Endothelial cell (in vitro differentiated cells): ENCODE measurements around the gene JAK1. TPM values are rescaled to one million over a fixed set of nuclear protein-coding genes. Genes with fewer than 3 reads are reported as not detected.
"Not testable (repeated sequence)": the region's sequence is repeated elsewhere in the genome, so short reads cannot be mapped to it uniquely, and the experiment has no call there.

Source experiments
- DNase-seq: peaks from one replicate; pipeline ENCODE4 v3.0.0; 2021; ENCODE audit warnings: low spot score
- H3K27ac Mint-ChIP-seq: one replicate; pipeline ENCODE4 v1.8.0; 2021; ENCODE audit warnings: mixed read lengths, inconsistent platforms; ENCODE audit not compliant: unreplicated experiment
- H3K27me3 Mint-ChIP-seq: one replicate; pipeline ENCODE4 v1.8.0; 2021; ENCODE audit warnings: mild to moderate bottlenecking, moderate library complexity, mixed read lengths, inconsistent platforms; ENCODE audit not compliant: unreplicated experiment
- H3K36me3 Mint-ChIP-seq: one replicate; pipeline ENCODE4 v1.8.0; 2021; ENCODE audit warnings: mild to moderate bottlenecking, low read depth, mixed read lengths, inconsistent platforms; ENCODE audit not compliant: unreplicated experiment
- H3K4me1 Mint-ChIP-seq: one replicate; pipeline ENCODE4 v1.8.0; 2021; ENCODE audit warnings: mild to moderate bottlenecking, mixed read lengths, inconsistent platforms; ENCODE audit not compliant: unreplicated experiment
- H3K4me3 Mint-ChIP-seq: one replicate; pipeline ENCODE4 v1.8.0; 2021; ENCODE audit warnings: mild to moderate bottlenecking, mixed read lengths, inconsistent platforms; ENCODE audit not compliant: unreplicated experiment
- H3K9me3 Mint-ChIP-seq: one replicate; pipeline ENCODE4 v1.8.0; 2021; ENCODE audit warnings: mixed read lengths, inconsistent platforms; ENCODE audit not compliant: unreplicated experiment
- CTCF ChIP-seq: fragments of 200-600 bp; sonication (generic); IDR thresholded peaks from one replicate; pipeline ENCODE4 v1.5.0; 2021; ENCODE audit warnings: antibody characterized with exemption; ENCODE audit not compliant: unreplicated experiment
- total RNA-seq: library from RNA; stranded (reverse); fragmentation: NEBNext Ultra II Directional; extraction: Animal tissue kit (Norgen Biotek cat#: 25700); gene quantifications from one replicate; pipeline ENCODE4 v1.2.1, GENCODE V29; 2021; ENCODE audit not compliant: unreplicated experiment

JAK1 gene
- total RNA-seq, 1 donor from 2014 or later: 202 TPM

- TF ChIP-seq CTCF: no peak
- H3K36me3 Mint-ChIP-seq: peaks cover 9% of the 10 kb centered on the region
- H3K4me1 Mint-ChIP-seq: peaks cover 43% of the 10 kb centered on the region
- peaks cover 4% of the 10 kb centered on the region for H3K27me3 Mint-ChIP-seq
- no peak for DNase-seq
- no peaks in the 10 kb centered on the region for H3K9me3 Mint-ChIP-seq
- no peak overlapping the region for H3K27ac Mint-ChIP-seq
- H3K4me3 Mint-ChIP-seq: no peak overlapping the region
These were observed 32.9 kb downstream of the JAK1 start for GRCh38 chr1:64933296-64934070.

GRCh38 chr1:64932962-64933295, 33.4 kb downstream of the JAK1 start:
- Mint-ChIP-seq H3K4me1 (peaks cover 48% of the 10 kb centered on the region), H3K4me3 (no peak overlapping the region), H3K9me3 (no peaks in the 10 kb centered on the region), H3K36me3 (peaks cover 9% of the 10 kb centered on the region), H3K27me3 (peaks cover 4% of the 10 kb centered on the region), H3K27ac (no peak overlapping the region)
- TF ChIP-seq CTCF: no peak
- no peak for DNase-seq

GRCh38 chr1:64930640-64931039, 35.7 kb downstream of the JAK1 start:
- Mint-ChIP-seq H3K36me3 (peaks cover 19% of the 10 kb centered on the region), H3K4me1 (peaks cover 69% of the 10 kb centered on the region)
- H3K4me3 Mint-ChIP-seq, H3K9me3 Mint-ChIP-seq, H3K27ac Mint-ChIP-seq, H3K27me3 Mint-ChIP-seq, DNase-seq: not testable (repeated sequence)

DNA sequence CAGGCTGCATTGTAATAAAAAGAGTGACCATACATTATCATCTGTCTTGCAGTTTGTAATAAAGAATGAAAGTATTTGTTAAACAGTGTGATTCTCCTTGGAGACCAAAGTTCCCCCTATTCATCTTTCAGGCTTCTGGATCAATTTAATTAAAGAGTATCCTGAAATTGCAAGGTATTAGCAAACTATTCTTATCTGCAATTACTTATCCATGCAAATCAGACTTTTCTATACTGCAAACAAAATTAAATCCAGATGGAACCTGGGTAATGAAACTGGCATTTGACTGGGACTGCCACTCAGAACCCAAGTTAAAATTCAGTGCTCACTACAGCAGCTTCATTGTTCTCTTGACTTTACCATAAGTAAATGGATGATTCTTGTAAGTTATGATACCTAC, 37.1 kb downstream of the JAK1 start:
- Mint-ChIP-seq H3K4me3 (no peak overlapping the region), H3K27me3 (peaks cover 8% of the 10 kb centered on the region), H3K27ac (no peak overlapping the region), H3K4me1 (peaks cover 62% of the 10 kb centered on the region), H3K9me3 (no peaks in the 10 kb centered on the region), H3K36me3 (peaks cover 19% of the 10 kb centered on the region)
- no peak for TF ChIP-seq CTCF
- no peak for DNase-seq

DNA sequence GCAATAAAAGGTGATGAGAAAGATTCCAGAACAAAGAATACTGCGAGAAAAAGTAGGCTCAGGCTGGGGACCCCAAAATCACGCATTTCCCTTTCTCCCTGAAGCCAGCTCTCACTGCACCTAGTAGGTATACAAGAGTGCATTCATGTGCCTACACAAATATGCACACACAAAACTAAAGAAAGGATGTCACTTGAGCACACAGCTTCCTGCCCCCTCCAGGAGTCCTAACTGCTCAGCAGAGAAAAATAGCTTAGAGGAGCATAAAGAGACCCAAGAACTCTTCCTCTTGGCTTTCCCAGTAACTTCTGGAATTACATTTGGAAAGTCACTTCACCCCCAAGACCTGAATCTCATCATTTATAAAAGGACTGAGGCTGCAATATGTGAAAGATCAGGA, 38.0 kb downstream of the JAK1 start:
- TF ChIP-seq CTCF: no peak
- DNase-seq: no peak
- Mint-ChIP-seq H3K36me3 (peaks cover 19% of the 10 kb centered on the region), H3K4me1 (peaks cover 57% of the 10 kb centered on the region), H3K27me3 (peaks cover 8% of the 10 kb centered on the region), H3K27ac (peak overlapping the region; percentile 83), H3K9me3 (no peaks in the 10 kb centered on the region), H3K4me3 (no peak overlapping the region)
